Aorta (tissue), 5 donors: ENCODE measurements around the gene RER1. TPM values are rescaled to one million over a fixed set of nuclear protein-coding genes. Genes with fewer than 3 reads are reported as not detected.
"Not testable (repeated sequence)": the region's sequence is repeated elsewhere in the genome, so short reads cannot be mapped to it uniquely, and the experiment has no call there.

ENCODE experiments used
- ATAC-seq: fragments of 200-7000 bp; cut with Tn5 transposase; one replicate; pipeline ENCODE4 v1.9.1; 2022; ENCODE audit warnings: moderate library complexity; ENCODE audit not compliant: low FRiP score
- DNase-seq, 2 donors: peaks; one replicate each; pipeline ENCODE4 v3.0.0-alpha.2; 2020
- H3K27ac ChIP-seq, 2 donors: one replicate each; pipeline ENCODE4 v1.5.1; 2013; ENCODE audit warnings: low read length in 2 of 2, mild to moderate bottlenecking in 2 of 2, moderate library complexity in 2 of 2, control low read depth in 1 of 2, inconsistent platforms in 1 of 2, low read depth in 1 of 2
- H3K27me3 ChIP-seq, 2 donors: one replicate each; pipeline ENCODE4 v1.6.1; 2013; ENCODE audit warnings: control low read depth in 1 of 2, low read length in 1 of 2, mild to moderate bottlenecking in 1 of 2, moderate library complexity in 1 of 2; ENCODE audit not compliant: insufficient read depth in 2 of 2, control insufficient read depth in 1 of 2
- H3K36me3 ChIP-seq, 2 donors: one replicate each; pipeline ENCODE4 v1.6.1; 2013; ENCODE audit warnings: control low read depth in 1 of 2, low read length in 1 of 2, mild to moderate bottlenecking in 1 of 2; ENCODE audit not compliant: insufficient read depth in 2 of 2, control insufficient read depth in 1 of 2
- H3K4me1 ChIP-seq, 2 donors: one replicate each; pipeline ENCODE4 v1.6.1; 2013; ENCODE audit warnings: low read length in 2 of 2, control low read depth in 1 of 2, mild to moderate bottlenecking in 1 of 2, moderate library complexity in 1 of 2; ENCODE audit not compliant: insufficient read depth in 2 of 2, control insufficient read depth in 1 of 2
- H3K4me3 ChIP-seq, 2 donors: one replicate each; pipeline ENCODE4 v1.5.1; 2013; ENCODE audit warnings: low read length in 2 of 2, control low read depth in 1 of 2, mild to moderate bottlenecking in 1 of 2
- H3K9me3 ChIP-seq: one replicate; pipeline ENCODE4 v1.6.1; 2013; ENCODE audit warnings: mild to moderate bottlenecking, low read length; ENCODE audit not compliant: control insufficient read depth
- WGBS, 2 donors: extraction: QIAGEN DNeasy Blood & Tissue Kit; methylation state at CpG; one replicate each; pipeline ENCODE4 v1.1.7; 2013; 5-methylcytosine and 5-hydroxymethylcytosine counted together
- intact Hi-C, 2 donors: fragments of 100-400 bp; cut with DNase I; formaldehyde crosslinking; loops; one replicate each; pipeline versions ENCODE4 v1.14.2 to v1.15.0; 2022
- polyA plus RNA-seq, 2 donors: library from polyadenylated mRNA; stranded (reverse); fragments of 200-250 nt; gene quantifications; one replicate each; pipeline ENCODE4 v1.2.3, GENCODE V29; 2013
- total RNA-seq, 2 donors: library from RNA; stranded (reverse); fragmentation: NEBNext Ultra II Directional; extraction: Animal tissue kit (Norgen Biotek cat#: 25700); gene quantifications; one replicate each; pipeline ENCODE4 v1.2.1, GENCODE V29; 2021
- donor health status: healthy with polysubstance abuse.
- donor health status: Bipolar disorder and iron deficiency.
- donor health status: DM: no; HTN: no; CAD: no.
- donor health status: DM: no; HTN: no; CAD: no.
- donor health status: DM: yes; HTN: yes; CAD: no.

Gene RER1
- total and polyA plus RNA-seq, 4 donors: 41.1 to 99.8 (median 83.4) TPM

DNA sequence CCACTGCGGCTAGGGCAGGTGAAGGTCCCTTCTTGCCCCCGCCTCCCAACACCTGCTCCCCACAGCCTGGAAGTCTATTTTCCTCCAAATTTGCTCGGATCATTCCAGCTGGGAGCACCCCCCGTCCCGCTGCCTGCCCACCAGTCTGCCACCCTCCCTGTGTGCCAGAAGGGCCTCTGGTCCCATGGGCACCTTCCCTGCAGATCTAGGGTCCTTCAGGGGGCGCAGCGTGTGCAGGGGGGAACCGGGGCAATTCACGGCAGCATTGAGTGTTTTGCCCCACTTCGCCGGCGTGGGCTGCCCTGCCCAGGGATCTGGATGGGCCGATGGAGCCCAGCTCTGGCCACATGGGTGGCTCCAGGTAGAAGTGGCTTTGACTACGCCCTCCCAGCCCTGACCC lies 47.0 kb downstream of the RER1 start:
- Histone ChIP-seq H3K27ac (no peak overlapping the region), H3K36me3 (no peaks in the 10 kb centered on the region), H3K27me3 (no peaks in the 10 kb centered on the region), H3K4me1 (no peaks in the 10 kb centered on the region), H3K4me3 (no peak overlapping the region), H3K9me3 (no peaks in the 10 kb centered on the region)
- intact Hi-C loops: no loop called here
- ATAC-seq (no peak), DNase-seq (no peak)
- 87 to 90% methylated on average over 14 of the region's 14 CpGs for WGBS, 2 donors

DNA sequence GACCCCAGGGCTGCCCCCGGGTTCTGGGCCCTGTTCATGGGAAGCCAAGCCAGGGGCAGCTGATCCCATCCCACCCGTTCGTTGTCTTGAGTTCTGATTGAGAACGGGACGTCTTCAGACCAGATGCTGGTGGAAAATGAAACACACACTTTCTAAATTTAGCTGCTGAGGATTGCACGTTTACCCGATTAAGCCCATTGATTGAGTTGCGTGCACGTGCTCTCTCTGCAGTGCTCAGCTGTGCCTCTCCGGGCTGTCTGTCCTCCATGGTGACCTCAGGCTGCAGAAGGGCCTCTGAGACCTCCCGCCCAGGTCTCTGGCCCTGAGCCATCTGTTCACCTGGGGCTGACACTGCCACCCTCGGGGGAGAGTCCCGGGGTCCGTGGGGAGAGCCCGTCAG lies 47.7 kb downstream of the RER1 start:
- Histone ChIP-seq H3K27ac (no peak overlapping the region), H3K4me1 (no peaks in the 10 kb centered on the region), H3K4me3 (no peak overlapping the region), H3K9me3 (no peaks in the 10 kb centered on the region), H3K27me3 (no peaks in the 10 kb centered on the region), H3K36me3 (no peaks in the 10 kb centered on the region)
- 60 to 65% methylated on average over 15 of the region's 15 CpGs for WGBS, 2 donors
- DNase-seq (no peak), ATAC-seq (no peak)
- intact Hi-C loops: no loop called here

DNA sequence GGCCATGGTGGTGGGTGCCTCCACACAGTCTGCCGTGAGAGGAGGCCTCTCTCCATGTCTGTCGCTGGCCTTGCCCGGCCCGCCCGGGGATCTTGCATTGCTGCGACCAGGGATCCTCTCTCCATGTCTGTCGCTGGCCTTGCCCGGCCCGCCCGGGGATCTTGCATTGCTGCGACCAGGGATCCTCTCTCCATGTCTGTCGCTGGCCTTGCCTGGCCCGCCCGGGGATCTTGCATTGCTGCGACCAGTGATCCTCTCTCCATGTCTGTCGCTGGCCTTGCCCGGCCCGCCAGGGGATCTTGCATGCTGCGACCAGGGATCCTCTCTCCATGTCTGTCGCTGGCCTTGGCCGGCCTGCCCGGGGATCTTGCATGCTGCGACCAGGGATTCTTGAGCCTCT lies 48.7 kb downstream of the RER1 start:
- H3K27ac ChIP-seq, H3K4me1 ChIP-seq, H3K36me3 ChIP-seq, H3K4me3 ChIP-seq, H3K9me3 ChIP-seq, H3K27me3 ChIP-seq, intact Hi-C loops, ATAC-seq: not testable (repeated sequence)
- DNase-seq: peak in 1 of 2 donors; percentile 83
- 71 to 93% methylated on average over 10 to 23 of the region's 23 CpGs for WGBS, 2 donors

GRCh38 chr1:2441746-2442145 lies 50.1 kb downstream of the RER1 start:
- Histone ChIP-seq H3K4me1 (no peaks in the 10 kb centered on the region), H3K27me3 (no peaks in the 10 kb centered on the region), H3K9me3 (no peaks in the 10 kb centered on the region), H3K36me3 (no peaks in the 10 kb centered on the region), H3K27ac (no peak overlapping the region), H3K4me3 (no peak overlapping the region)
- intact Hi-C loops: no loop called here
- 58 to 60% methylated on average over 12 to 13 of the region's 13 CpGs for WGBS, 2 donors
- ATAC-seq: no peak
- no peak for DNase-seq

DNA sequence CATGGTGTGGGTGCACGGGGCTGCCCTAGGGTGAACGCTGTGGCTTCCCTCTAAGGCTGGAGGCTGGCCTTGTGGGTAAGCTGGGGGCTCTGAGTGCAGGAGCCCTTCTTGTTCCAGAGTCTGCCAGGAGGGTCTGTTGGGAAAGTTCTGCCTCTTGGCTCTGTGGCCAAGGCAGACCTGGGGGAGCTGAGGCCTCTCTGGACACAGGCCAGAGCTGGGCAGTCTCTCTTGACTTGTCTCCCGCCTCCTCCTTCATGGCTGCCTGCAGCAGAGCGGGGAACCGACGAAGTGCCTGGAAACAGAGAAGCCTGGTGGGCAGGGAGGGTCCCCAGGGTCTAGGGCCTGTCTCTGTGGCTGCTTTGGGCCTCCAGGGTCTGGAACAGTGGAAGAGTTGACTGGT lies 51.0 kb downstream of the RER1 start:
- DNase-seq: no peak
- no peak overlapping the region for H3K4me3 ChIP-seq
- intact Hi-C loops: no loop called here
- no peak for ATAC-seq
- 36 to 38% methylated on average over 6 of the region's 6 CpGs for WGBS, 2 donors
- no peaks in the 10 kb centered on the region for H3K36me3 ChIP-seq
- no peaks in the 10 kb centered on the region for H3K4me1 ChIP-seq
- H3K27me3 ChIP-seq: no peaks in the 10 kb centered on the region
- H3K27ac ChIP-seq: no peak overlapping the region
- no peaks in the 10 kb centered on the region for H3K9me3 ChIP-seq

DNA sequence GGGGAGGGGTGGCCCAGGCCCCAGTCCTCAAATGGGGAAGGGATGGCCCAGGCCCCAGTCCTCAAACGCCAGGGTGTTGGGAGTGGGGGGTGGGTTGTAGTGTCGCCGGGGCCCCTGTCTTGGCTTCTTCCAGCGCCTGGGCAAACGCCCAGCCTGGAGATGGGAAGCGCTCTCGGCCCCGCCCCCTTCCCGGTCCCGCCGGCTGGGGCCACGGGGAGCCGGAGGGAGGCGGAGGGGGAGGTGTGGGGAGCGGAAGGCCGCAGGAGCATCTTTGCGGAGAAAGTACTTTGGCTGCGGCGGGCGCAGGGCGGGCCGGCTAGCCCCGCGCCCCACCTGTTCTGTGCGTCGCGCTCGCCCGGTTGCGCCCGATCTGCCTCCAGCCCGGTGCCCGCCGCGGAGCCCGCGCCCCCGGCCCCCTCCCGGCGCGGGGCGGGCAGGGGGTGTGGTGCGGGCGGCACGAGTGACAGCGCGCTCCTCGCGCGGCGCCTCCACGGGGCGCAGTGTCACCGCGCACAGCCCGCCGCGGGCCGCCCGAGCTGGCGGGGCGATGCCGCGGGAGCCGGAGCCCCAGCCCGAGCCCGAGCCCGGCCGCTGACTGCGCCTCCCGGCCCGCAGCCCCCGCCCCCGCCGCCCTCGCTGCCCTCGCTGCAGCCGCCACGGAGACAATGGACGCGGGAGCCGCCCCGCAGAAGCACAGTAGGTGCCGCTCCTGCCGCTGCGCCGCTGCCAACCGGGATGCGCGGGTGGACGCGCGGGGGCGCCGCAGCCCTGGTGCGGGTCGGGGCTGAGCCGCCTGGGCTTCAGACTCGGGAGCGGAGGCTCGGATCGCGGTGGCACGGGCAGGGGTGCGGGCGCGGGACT lies 51.9 kb downstream of the RER1 start:
- WGBS, 2 donors: 1 to 2% methylated on average over 58 to 107 of the region's 107 CpGs
- intact Hi-C loops: no loop called here
- Histone ChIP-seq H3K27ac (no peak overlapping the region), H3K9me3 (no peaks in the 10 kb centered on the region), H3K36me3 (no peaks in the 10 kb centered on the region), H3K4me1 (no peaks in the 10 kb centered on the region), H3K4me3 (no peak overlapping the region), H3K27me3 (no peaks in the 10 kb centered on the region)
- ATAC-seq (no peak), DNase-seq (no peak)

DNA sequence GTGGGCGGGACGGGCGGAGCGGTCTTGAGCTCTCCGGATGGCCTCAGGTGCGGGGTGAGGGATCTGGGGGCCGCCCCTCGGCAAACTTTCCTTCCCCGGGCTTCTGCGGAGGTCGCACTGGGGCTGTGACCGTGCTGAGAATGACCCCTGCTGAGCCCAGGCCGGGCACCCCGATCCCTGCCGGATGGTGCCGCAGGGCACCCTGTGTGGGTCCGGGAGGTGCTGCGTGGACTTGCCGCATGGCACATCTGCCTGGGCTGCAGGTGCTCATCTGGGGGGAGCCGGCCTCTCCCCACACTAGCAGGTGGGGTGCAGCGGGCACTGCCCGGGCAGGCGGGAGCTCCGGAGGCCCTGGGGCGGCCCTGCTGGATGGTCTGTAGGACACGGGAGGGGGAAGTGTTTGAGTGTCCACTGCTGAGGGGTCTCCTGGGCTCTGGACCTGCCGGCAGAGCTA lies 52.5 kb downstream of the RER1 start:
- Histone ChIP-seq H3K9me3 (no peaks in the 10 kb centered on the region), H3K27me3 (no peaks in the 10 kb centered on the region), H3K27ac (no peak overlapping the region), H3K36me3 (no peaks in the 10 kb centered on the region), H3K4me1 (no peaks in the 10 kb centered on the region), H3K4me3 (no peak overlapping the region)
- no peak for DNase-seq
- no peak for ATAC-seq
- intact Hi-C loops: no loop called here
- 35 to 36% methylated on average over 26 to 27 of the region's 27 CpGs for WGBS, 2 donors

GRCh38 chr1:2445162-2445822 lies 53.7 kb downstream of the RER1 start:
- H3K27ac ChIP-seq: no peak overlapping the region
- 57 to 63% methylated on average over 16 of the region's 16 CpGs for WGBS, 2 donors
- no peaks in the 10 kb centered on the region for H3K27me3 ChIP-seq
- H3K4me3 ChIP-seq: no peak overlapping the region
- intact Hi-C loops: no loop called here
- H3K4me1 ChIP-seq: no peaks in the 10 kb centered on the region
- no peaks in the 10 kb centered on the region for H3K9me3 ChIP-seq
- ATAC-seq: no peak
- no peaks in the 10 kb centered on the region for H3K36me3 ChIP-seq
- no peak for DNase-seq

DNA sequence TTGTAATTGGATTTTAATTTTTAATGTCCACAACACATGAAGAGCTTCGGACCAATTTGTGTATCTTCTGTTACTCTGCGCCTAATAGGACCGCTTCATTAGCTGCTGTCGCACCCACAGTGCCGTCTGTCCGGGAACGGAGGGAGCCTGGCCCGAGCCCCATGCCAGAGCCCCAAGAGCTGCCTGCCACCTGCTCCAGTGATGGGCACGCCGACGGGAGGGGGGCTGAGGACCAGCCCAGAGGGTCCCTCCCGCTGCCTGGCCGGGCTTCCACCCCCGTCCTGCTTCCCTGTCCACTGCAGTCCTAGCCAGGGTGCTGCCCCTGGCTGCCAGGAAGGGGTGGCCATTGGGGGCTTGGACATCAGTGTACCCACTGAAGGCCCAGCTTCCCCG lies 54.2 kb downstream of the RER1 start:
- no peak overlapping the region for H3K4me3 ChIP-seq
- ATAC-seq (no peak), DNase-seq (no peak)
- no peaks in the 10 kb centered on the region for H3K9me3 ChIP-seq
- no peak overlapping the region for H3K27ac ChIP-seq
- H3K27me3 ChIP-seq: no peaks in the 10 kb centered on the region
- WGBS, 2 donors: 73 to 74% methylated on average over 14 to 15 of the region's 15 CpGs
- intact Hi-C loops: no loop called here
- no peaks in the 10 kb centered on the region for H3K4me1 ChIP-seq
- H3K36me3 ChIP-seq: no peaks in the 10 kb centered on the region
